ENCODE results near the gene CLIC4.

GRCh38 chr1:24764848-24765247 is 19.6 kb downstream of the CLIC4 start:
- TF ChIP-seq CTCF (IDR thresholded peaks at IDR 0.05; ENCODE audit: low read depth, low read length) (no peak), POLR2A (IDR thresholded peaks at IDR 0.05; ENCODE audit: extremely low read depth, insufficient read length) (no peak), MAX (IDR thresholded peaks at IDR 0.05; ENCODE audit: low read depth, low read length) (no peak)

All from NB4 (cell line).